ENCODE data around the gene MYRIP.

- TF ChIP-seq CTCF (conservative IDR thresholded peaks at IDR 0.05 in 1 of 2, IDR thresholded peaks at IDR 0.05 in 1 of 2; ENCODE audit: extremely low read depth in 1 of 2, insufficient read depth in 1 of 2, low read depth in 1 of 2, low read length in 2 of 2) (no peak), EZH2 (IDR thresholded peaks at IDR 0.05; ENCODE audit: borderline replicate concordance, low read length) (no peak)
These were observed 438.5 kb downstream of the MYRIP start for GRCh38 chr3:40247714-40248454.
